ENCODE data around the gene PTPRD. TPM values are rescaled to one million over a fixed set of nuclear protein-coding genes. Genes with fewer than 3 reads are reported as not detected.

Gene PTPRD
- total RNA-seq, 1 experiment from 2014 or later = 32.5 TPM

- Histone ChIP-seq H3K9ac (ENCODE audit: extremely low read depth, insufficient read length, low read length) (no peak overlapping the region), H2BK120ac (ENCODE audit: low read depth, low read length, poor library complexity, severe bottlenecking) (no peak overlapping the region), H3K4ac (ENCODE audit: low read depth, low read length) (no peak overlapping the region), H3K18ac (ENCODE audit: insufficient read length, low read depth, low read length) (no peak overlapping the region), H2AFZ (ENCODE audit: low read length) (no peak overlapping the region), H4K20me1 (ENCODE audit: control insufficient read depth, insufficient read depth, insufficient read length) (no peaks in the 10 kb centered on the region), H3K4me2 (ENCODE audit: insufficient read depth, insufficient read length, low read length) (no peak overlapping the region), H4K8ac (replicated peaks; ENCODE audit: insufficient read length, low read depth, low read length) (no peak overlapping the region), H4K5ac (ENCODE audit: insufficient read length, low read depth, low read length) (no peak overlapping the region), H4K91ac (ENCODE audit: insufficient read length, low read depth, low read length) (no peak overlapping the region), H3K79me2 (ENCODE audit: insufficient read depth, low read length) (no peaks in the 10 kb centered on the region), H3K9me3 (ENCODE audit: control insufficient read depth, low read depth, low read length) (no peaks in the 10 kb centered on the region), H2BK5ac (ENCODE audit: insufficient read length, low read length) (no peak overlapping the region), H3K23me2 (ENCODE audit: insufficient read length, low read depth, low read length, poor library complexity, severe bottlenecking) (no peaks in the 10 kb centered on the region), H2AK5ac (ENCODE audit: insufficient read length, low read length) (no peak overlapping the region), H3K79me1 (ENCODE audit: insufficient read depth, low read depth, low read length, poor library complexity, severe bottlenecking) (no peaks in the 10 kb centered on the region), H3K23ac (ENCODE audit: insufficient read length, low read depth, low read length) (no peak overlapping the region), H2BK15ac (ENCODE audit: low read depth, low read length) (no peak overlapping the region), H2BK12ac (ENCODE audit: insufficient read length, low read depth, low read length) (no peak overlapping the region), H3K27me3 (ENCODE audit: insufficient read depth, low read length) (no peaks in the 10 kb centered on the region), H2BK20ac (ENCODE audit: low read depth, low read length, poor library complexity, severe bottlenecking) (no peak overlapping the region), H3K56ac (ENCODE audit: insufficient read length, low read depth, low read length) (no peak overlapping the region), H3K14ac (ENCODE audit: insufficient read depth, low read length) (no peak overlapping the region), H3K4me1 (ENCODE audit: insufficient read depth, low read length) (0 out of 2 replicates have a peak, but pooled peaks cover 3% of the 10 kb centered on the region), H3T11ph (ENCODE audit: low read length) (no peak overlapping the region), H3K27ac (ENCODE audit: insufficient read length, low read depth, low read length) (no peak overlapping the region)
- H3K36me3 Mint-ChIP-seq (ENCODE audit: insufficient read depth in 1 of 3, low read depth in 3 of 3) = no peaks in the 10 kb centered on the region
- TF ChIP-seq CTCF (conservative IDR thresholded peaks at IDR 0.05) = no peak
- H3K27me3 Mint-ChIP-seq (ENCODE audit: low read depth) = no peaks in the 10 kb centered on the region
- H3K9me3 Mint-ChIP-seq = no peaks in the 10 kb centered on the region
- H3K27ac Mint-ChIP-seq = no peak overlapping the region
- H3K4me1 Mint-ChIP-seq = peaks cover 18 to 21% of the 10 kb centered on the region in 2 experiments
- no peak overlapping the region for H3K4me3 Mint-ChIP-seq
- DNase-seq = no peak
- no CpG with 5 or more reads among the region's 2 CpGs for WGBS (ENCODE audit: extremely low coverage, insufficient read length, low lambda C conversion rate)
These were observed 1657.5 kb downstream of the PTPRD start for GRCh38 chr9:8955315-8955714.

Data from H9 (cell line).